RWPE1 (cell line): ENCODE results near the gene CALHM2.

Experiments used
- CTCF ChIA-PET: fragments of 350-600 bp; sonication (Branson Sonifier 250); formaldehyde crosslinking; extraction: SDS; loops from one replicate; lab custom pipeline; 2021; lab: Yijun Ruan, JAX
- POLR2A ChIA-PET: fragments of 400-600 bp; formaldehyde crosslinking; extraction: SDS; loops from one replicate; lab custom pipeline; 2020; ENCODE audit warnings: antibody characterized with exemption; ENCODE audit not compliant: low non-redundant PET; lab: Yijun Ruan, JAX
- DNase-seq: peaks from one replicate; pipeline ENCODE4 v3.0.0; 2012; ENCODE audit warnings: low spot score
- H3K27ac ChIP-seq: fragments of 450-650 bp; 2 replicates; pipeline ENCODE4 v1.5.1; 2017
- CTCF ChIP-seq: fragments of 450-650 bp; conservative IDR thresholded peaks from 2 replicates; pipeline ENCODE4 v1.5.1; 2017; ENCODE audit warnings: low read depth, mild to moderate bottlenecking

CALHM2 gene

GRCh38 chr10:103478671-103479070 is 26.5 kb upstream of the CALHM2 start:
- peak overlapping the region; percentile 30 for H3K27ac ChIP-seq
- DNase-seq, result no peak
- no peak for TF ChIP-seq CTCF
- ChIA-PET POLR2A (no interaction called here), CTCF (no interaction called here)

GRCh38 chr10:103476046-103476768 is 24.0 kb upstream of the CALHM2 start:
- TF ChIP-seq CTCF, result no peak
- DNase-seq, result no peak
- ChIA-PET CTCF (interaction anchor here (1.2 to 1.7 kb wide), 2 partner anchors 9 to 59 kb away, joined by 3 to 5 read pairs; no protein-coding TSS in a partner anchor), POLR2A (no interaction called here)
- no peak overlapping the region for H3K27ac ChIP-seq

- DNase-seq, result no peak
- POLR2A ChIA-PET, result no interaction called here
- H3K27ac ChIP-seq, result no peak overlapping the region
- no peak for TF ChIP-seq CTCF
- CTCF ChIA-PET, result interaction anchor here (0.6 to 0.7 kb wide), 3 partner anchors 31 to 1076 kb away, joined by 3 read pairs; no protein-coding TSS in a partner anchor
Observed at GRCh38 chr10:103475437-103475836, 23.3 kb upstream of the CALHM2 start.

GRCh38 chr10:103474077-103474476 is 21.9 kb upstream of the CALHM2 start:
- TF ChIP-seq CTCF, result no peak
- no peak for DNase-seq
- no peak overlapping the region for H3K27ac ChIP-seq
- POLR2A ChIA-PET, result no interaction called here
- CTCF ChIA-PET, result interaction anchor here (0.6 kb wide), 1 partner anchor 55 kb away, joined by 3 read pairs; no protein-coding TSS in a partner anchor

- ChIA-PET CTCF (no interaction called here), POLR2A (no interaction called here)
- no peak for TF ChIP-seq CTCF
- no peak for DNase-seq
- no peak overlapping the region for H3K27ac ChIP-seq
Observed at GRCh38 chr10:103473261-103473671, 21.1 kb upstream of the CALHM2 start.

- POLR2A ChIA-PET, result no interaction called here
- H3K27ac ChIP-seq, result no peak overlapping the region
Observed at GRCh38 chr10:103472005-103472404, 19.8 kb upstream of the CALHM2 start.

More at GRCh38 chr10:103472005-103472404, 19.8 kb upstream of the CALHM2 start:
- TF ChIP-seq CTCF, result no peak
- no peak for DNase-seq
- CTCF ChIA-PET, result interaction anchor here (0.5 kb wide), 1 partner anchor 45 kb away, joined by 3 read pairs; no protein-coding TSS in a partner anchor
